Panc1 (cell line): ENCODE measurements around the gene AKT1S1.

ENCODE experiments used
- CTCF ChIP-seq: fragments of 450-650 bp; IDR thresholded peaks from 2 replicates; pipeline ENCODE4 v1.5.1; 2017; ENCODE audit warnings: mild to moderate bottlenecking
- POLR2AphosphoS5 ChIP-seq: IDR thresholded peaks from 2 replicates; pipeline ENCODE4 v1.6.1; 2012; ENCODE audit warnings: mild to moderate bottlenecking, low read depth, low read length, moderate library complexity
- REST ChIP-seq, 2 experiments: IDR thresholded peaks; 2 replicates each; pipeline ENCODE4 v1.6.1; 2011 to 2012; ENCODE audit warnings: low read depth in 2 of 2, control low read depth in 1 of 2, low read length in 1 of 2, mild to moderate bottlenecking in 1 of 2, moderate library complexity in 1 of 2; ENCODE audit not compliant: insufficient read depth in 1 of 2
- SIN3A ChIP-seq: IDR thresholded peaks from 2 replicates; pipeline ENCODE4 v1.6.1; 2012; ENCODE audit warnings: low read depth, mild to moderate bottlenecking, low read length, moderate library complexity, borderline replicate concordance; ENCODE audit not compliant: insufficient read depth
- TCF7L2 ChIP-seq: IDR thresholded peaks from 2 replicates; pipeline ENCODE4 v1.6.1; 2011; ENCODE audit warnings: mild to moderate bottlenecking, low read depth, low read length, inconsistent platforms

- TF ChIP-seq CTCF (no peak), POLR2AphosphoS5 (no peak), REST (IDR thresholded peaks at IDR 0.05; ENCODE audit: insufficient read depth in 1 of 2, low read depth in 2 of 2, low read length in 1 of 2) (no peak), TCF7L2 (no peak), SIN3A (no peak)
Observed at GRCh38 chr19:49863254-49863934, 13.8 kb downstream of the AKT1S1 start.
